ENCODE results near the gene ITGB3BP. TPM values are rescaled to one million over a fixed set of nuclear protein-coding genes. Genes with fewer than 3 reads are reported as not detected.

ITGB3BP gene
- total and polyA plus RNA-seq, 10 donors, result 17.5 to 31.4 (median 22.0) TPM

DNA sequence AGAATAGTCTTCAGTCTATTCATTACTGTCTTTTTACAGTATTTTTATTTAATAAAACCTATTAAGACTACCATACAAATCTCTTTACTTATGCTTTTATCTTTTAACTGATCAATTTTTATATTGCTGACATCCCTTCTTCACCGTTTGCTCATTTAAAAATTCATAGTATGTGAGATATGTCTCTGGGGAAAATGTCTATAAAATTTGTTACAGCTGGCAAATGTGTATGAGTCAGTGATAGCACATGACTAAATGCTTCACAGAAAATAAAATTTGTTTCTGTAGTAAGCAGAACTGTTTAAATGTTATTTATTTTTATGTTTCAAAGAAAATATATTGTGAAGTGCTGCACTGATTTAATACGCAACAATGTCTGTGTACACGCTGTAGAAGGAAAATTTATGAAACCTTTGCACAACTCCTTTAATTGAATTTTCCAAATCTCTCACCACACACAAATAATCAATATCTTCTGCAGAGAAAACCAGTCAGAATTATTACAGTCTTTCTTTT, 74.2 kb downstream of the ITGB3BP start:
- H3K36me3 ChIP-seq, result peaks cover 0 to 6% (median 0%) of the 10 kb centered on the region in 6 donors
- no peak overlapping the region for H3K27ac ChIP-seq
- 88 to 94% (median 93%) methylated on average over 3 of the region's 3 CpGs for whole genome bisulfite sequencing, 5 donors
- H3K4me1 ChIP-seq, result no peaks in the 10 kb centered on the region
- TF ChIP-seq POLR2AphosphoS5 (IDR thresholded peaks at IDR 0.05), result no peak
- TF ChIP-seq POLR2A (IDR thresholded peaks at IDR 0.05), result no peak
- TF ChIP-seq, protein P1, sequence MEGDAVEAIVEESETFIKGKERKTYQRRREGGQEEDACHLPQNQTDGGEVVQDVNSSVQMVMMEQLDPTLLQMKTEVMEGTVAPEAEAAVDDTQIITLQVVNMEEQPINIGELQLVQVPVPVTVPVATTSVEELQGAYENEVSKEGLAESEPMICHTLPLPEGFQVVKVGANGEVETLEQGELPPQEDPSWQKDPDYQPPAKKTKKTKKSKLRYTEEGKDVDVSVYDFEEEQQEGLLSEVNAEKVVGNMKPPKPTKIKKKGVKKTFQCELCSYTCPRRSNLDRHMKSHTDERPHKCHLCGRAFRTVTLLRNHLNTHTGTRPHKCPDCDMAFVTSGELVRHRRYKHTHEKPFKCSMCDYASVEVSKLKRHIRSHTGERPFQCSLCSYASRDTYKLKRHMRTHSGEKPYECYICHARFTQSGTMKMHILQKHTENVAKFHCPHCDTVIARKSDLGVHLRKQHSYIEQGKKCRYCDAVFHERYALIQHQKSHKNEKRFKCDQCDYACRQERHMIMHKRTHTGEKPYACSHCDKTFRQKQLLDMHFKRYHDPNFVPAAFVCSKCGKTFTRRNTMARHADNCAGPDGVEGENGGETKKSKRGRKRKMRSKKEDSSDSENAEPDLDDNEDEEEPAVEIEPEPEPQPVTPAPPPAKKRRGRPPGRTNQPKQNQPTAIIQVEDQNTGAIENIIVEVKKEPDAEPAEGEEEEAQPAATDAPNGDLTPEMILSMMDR (IDR thresholded peaks at IDR 0.05 in 8 of 11, conservative IDR thresholded peaks at IDR 0.05 in 3 of 11), result no peak
- DNase-seq, result no peak
- intact Hi-C loops (cut with DNase I; ENCODE audit: low total_unique reads), result no loop called here
- no peaks in the 10 kb centered on the region for H3K27me3 ChIP-seq (replicated peaks in 1 of 7)
- no peaks in the 10 kb centered on the region for H3K9me3 ChIP-seq
- no peak overlapping the region for H3K4me3 ChIP-seq

DNA sequence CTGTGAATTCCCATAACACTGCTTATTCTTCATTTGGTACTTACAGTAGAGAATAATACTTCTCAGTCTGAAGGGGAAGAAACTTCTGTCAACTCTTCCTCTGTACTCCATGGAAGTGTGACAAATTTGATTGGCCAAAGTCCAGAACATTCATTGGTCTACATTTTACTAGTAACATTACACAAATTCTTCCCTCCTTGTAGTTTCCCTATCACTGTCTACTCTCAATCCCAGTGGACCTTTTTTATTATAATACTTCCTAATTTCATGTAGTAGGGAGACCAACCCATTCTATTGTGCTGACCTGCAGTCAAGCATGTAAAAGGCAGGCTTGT, 80.9 kb downstream of the ITGB3BP start:
- intact Hi-C loops (cut with DNase I; ENCODE audit: low total_unique reads), result no loop called here
- H3K36me3 ChIP-seq, result peaks cover 0 to 8% (median 0%) of the 10 kb centered on the region in 6 donors

DNA sequence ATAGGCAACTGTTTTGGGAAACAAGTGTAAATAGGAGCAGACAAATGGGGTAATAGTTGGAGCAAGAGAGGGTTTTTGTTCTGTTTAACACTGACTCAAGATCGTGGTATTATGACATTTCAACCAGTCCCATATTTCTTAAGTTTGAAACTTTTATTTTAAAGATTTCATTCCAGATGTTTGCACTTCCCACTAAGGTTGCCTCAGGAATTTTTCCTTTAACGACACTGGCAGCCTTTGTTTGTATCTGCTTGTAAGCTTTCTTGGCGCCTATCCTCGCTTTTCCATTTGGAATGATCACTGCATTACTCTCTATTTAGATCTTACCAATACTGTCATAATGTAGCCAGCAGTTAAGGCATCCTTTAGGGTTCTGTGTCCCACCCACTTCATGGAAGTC, 87.9 kb downstream of the ITGB3BP start:
- H3K27ac ChIP-seq, result no peak overlapping the region
- peaks cover 0 to 46% (median 3%) of the 10 kb centered on the region in 6 donors for H3K36me3 ChIP-seq
- no peak for TF ChIP-seq POLR2AphosphoS5 (IDR thresholded peaks at IDR 0.05)
- no peak for TF ChIP-seq POLR2A (IDR thresholded peaks at IDR 0.05)
- TF ChIP-seq, protein P1 (IDR thresholded peaks at IDR 0.05 in 8 of 11, conservative IDR thresholded peaks at IDR 0.05 in 3 of 11), result no peak
- no peaks in the 10 kb centered on the region for H3K4me1 ChIP-seq
- intact Hi-C loops (cut with DNase I; ENCODE audit: low total_unique reads), result no loop called here
- no peak overlapping the region for H3K4me3 ChIP-seq
- WGBS, 5 donors, result 86 to 95% (median 88%) methylated on average over 4 of the region's 4 CpGs
- H3K9me3 ChIP-seq, result peaks cover 0 to 15% (median 12%) of the 10 kb centered on the region in 8 donors
- H3K27me3 ChIP-seq (replicated peaks in 1 of 7), result no peaks in the 10 kb centered on the region
- no peak for DNase-seq

More for the DNA sequence above, 80.9 kb downstream of the ITGB3BP start:
- TF ChIP-seq, protein P1 (IDR thresholded peaks at IDR 0.05 in 8 of 11, conservative IDR thresholded peaks at IDR 0.05 in 3 of 11), result no peak
- no peak for TF ChIP-seq POLR2AphosphoS5 (IDR thresholded peaks at IDR 0.05)
- no peak for TF ChIP-seq POLR2A (IDR thresholded peaks at IDR 0.05)
- peaks cover 0 to 11% (median 2%) of the 10 kb centered on the region in 6 donors for H3K4me1 ChIP-seq
- H3K4me3 ChIP-seq, result no peak overlapping the region
- DNase-seq, result no peak
- no peaks in the 10 kb centered on the region for H3K27me3 ChIP-seq (replicated peaks in 1 of 7)
- H3K9me3 ChIP-seq, result no peaks in the 10 kb centered on the region
- no peak overlapping the region for H3K27ac ChIP-seq

DNA sequence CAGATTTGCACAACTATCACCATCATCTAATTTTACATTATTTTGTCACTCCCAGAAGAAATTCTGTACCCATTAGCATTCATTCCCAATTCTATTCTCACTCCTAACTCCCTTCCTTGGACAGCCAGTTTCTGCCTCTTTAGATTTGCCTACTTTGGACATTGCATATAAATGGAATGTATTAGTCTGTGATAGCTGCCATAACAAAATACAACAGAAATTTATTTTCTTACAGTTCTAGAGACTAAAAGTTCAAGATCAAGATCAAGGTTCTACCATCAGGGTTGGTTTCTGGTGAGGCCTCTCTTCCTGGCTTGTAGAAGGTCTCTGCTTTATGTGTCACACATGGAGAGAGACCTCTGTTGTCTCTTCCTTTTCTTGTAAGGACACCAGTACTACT, 93.7 kb downstream of the ITGB3BP start:
- TF ChIP-seq POLR2A (IDR thresholded peaks at IDR 0.05) (no peak), POLR2AphosphoS5 (IDR thresholded peaks at IDR 0.05) (no peak)
- TF ChIP-seq, protein P1 (IDR thresholded peaks at IDR 0.05 in 8 of 11, conservative IDR thresholded peaks at IDR 0.05 in 3 of 11), result no peak
- H3K27me3 ChIP-seq (replicated peaks in 1 of 7), result no peaks in the 10 kb centered on the region
- no peak for DNase-seq
- intact Hi-C loops (cut with DNase I; ENCODE audit: low total_unique reads), result no loop called here
- H3K4me1 ChIP-seq, result no peaks in the 10 kb centered on the region
- peaks cover 2 to 62% (median 18%) of the 10 kb centered on the region in 6 donors for H3K36me3 ChIP-seq
- no peak overlapping the region for H3K27ac ChIP-seq
- H3K9me3 ChIP-seq, result peaks cover 0 to 28% (median 25%) of the 10 kb centered on the region in 8 donors
- H3K4me3 ChIP-seq, result no peak overlapping the region

Data from spleen (tissue), 11 donors.